Naive B cell (primary cell): Measurements from ENCODE around the gene FLT3LG. TPM values are rescaled to one million over a fixed set of nuclear protein-coding genes. Genes with fewer than 3 reads are reported as not detected.

Experiments
- ATAC-seq, 2 donors: fragments of 150-1000 bp; cut with Tn5 transposase; 2 replicates each; pipeline ENCODE4 v1.10.0; 2021; ENCODE audit warnings: low read depth in 2 of 2, mild to moderate bottlenecking in 2 of 2, moderate library complexity in 2 of 2
- DNase-seq: peaks from one replicate; pipeline ENCODE4 v3.0.0; 2022
- H3K27ac Mint-ChIP-seq, 6 donors: one replicate each; pipeline ENCODE4 v1.8.0; 2020 to 2022; ENCODE audit warnings: mild to moderate bottlenecking in 6 of 6, mixed read lengths in 6 of 6, moderate library complexity in 5 of 6, inconsistent platforms in 2 of 6
- H3K27me3 Mint-ChIP-seq, 3 donors: one replicate each; pipeline ENCODE4 v1.8.0; 2021 to 2022; ENCODE audit warnings: mixed read lengths in 3 of 3, mild to moderate bottlenecking in 1 of 3
- H3K36me3 Mint-ChIP-seq, 2 donors: one replicate each; pipeline ENCODE4 v1.8.0; 2020 to 2022; ENCODE audit warnings: mixed read lengths in 2 of 2, inconsistent platforms in 1 of 2, mild to moderate bottlenecking in 1 of 2
- H3K4me1 Mint-ChIP-seq, 3 donors: one replicate each; pipeline ENCODE4 v1.8.0; 2020 to 2022; ENCODE audit warnings: mixed read lengths in 3 of 3, inconsistent platforms in 1 of 3, mild to moderate bottlenecking in 1 of 3, moderate library complexity in 1 of 3
- H3K4me3 Mint-ChIP-seq, 8 donors: one replicate each; pipeline ENCODE4 v1.8.0; 2020 to 2022; ENCODE audit warnings: mild to moderate bottlenecking in 8 of 8, mixed read lengths in 8 of 8, moderate library complexity in 8 of 8, inconsistent platforms in 2 of 8
- H3K9me3 Mint-ChIP-seq, 7 donors: one replicate each; pipeline ENCODE4 v1.8.0; 2020 to 2022; ENCODE audit warnings: mixed read lengths in 7 of 7, mild to moderate bottlenecking in 5 of 7, inconsistent platforms in 2 of 7, moderate library complexity in 1 of 7
- polyA plus RNA-seq, 6 donors: library from polyadenylated mRNA; unstranded; fragments of 300-500 nt; fragmentation: Illumina TruSeq; gene quantifications; one replicate each; pipeline ENCODE4 v1.2.3, GENCODE V29; 2021; ENCODE audit warnings: low read depth in 6 of 6

Gene FLT3LG
- polyA plus RNA-seq, 6 donors from 2014 or later = 9.5 to 15.0 (median 11.4) TPM

- Mint-ChIP-seq H3K9me3 (peaks cover 0 to 2% (median 0%) of the 10 kb centered on the region in 7 donors), H3K36me3 (peaks cover 0 to 4% of the 10 kb centered on the region in 2 donors), H3K4me1 (peaks cover 36 to 53% (median 43%) of the 10 kb centered on the region in 3 donors), H3K27me3 (no peaks in the 10 kb centered on the region), H3K4me3 (peak overlapping the region in 2 of 8 donors; percentile 41 to 47), H3K27ac (peak overlapping the region; percentile 99 to 100 (median 100))
- DNase-seq (peak; percentile 54), ATAC-seq (no peak)
Measured at GRCh38 chr19:49502866-49503581, 29.0 kb downstream of the FLT3LG start.

DNA sequence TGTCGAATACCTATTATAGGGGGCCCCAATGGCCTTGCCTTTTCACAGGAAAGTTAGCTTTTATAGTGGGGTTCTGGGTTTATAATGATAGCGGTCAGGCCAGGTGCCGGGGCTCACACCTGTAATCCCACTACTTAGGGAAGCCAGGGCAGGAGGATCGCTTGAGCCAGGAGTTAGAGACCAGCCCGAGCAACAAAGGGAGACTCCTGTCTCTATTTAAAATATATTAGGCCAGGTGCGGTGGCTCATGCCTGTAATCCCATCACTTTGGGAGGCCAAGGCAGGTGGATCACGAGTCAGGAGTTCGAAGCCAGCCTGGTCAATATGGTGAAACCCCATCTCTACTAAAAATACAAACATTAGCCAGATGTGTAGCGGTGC is 29.6 kb downstream of the FLT3LG start:
- Mint-ChIP-seq H3K27ac (peak overlapping the region; percentile 82 to 100 (median 99)), H3K36me3 (peaks cover 0 to 4% of the 10 kb centered on the region in 2 donors), H3K27me3 (no peaks in the 10 kb centered on the region), H3K4me1 (peaks cover 39 to 48% (median 41%) of the 10 kb centered on the region in 3 donors), H3K4me3 (no peak overlapping the region), H3K9me3 (peaks cover 0 to 2% (median 0%) of the 10 kb centered on the region in 7 donors)
- DNase-seq = no peak
- no peak for ATAC-seq

DNA sequence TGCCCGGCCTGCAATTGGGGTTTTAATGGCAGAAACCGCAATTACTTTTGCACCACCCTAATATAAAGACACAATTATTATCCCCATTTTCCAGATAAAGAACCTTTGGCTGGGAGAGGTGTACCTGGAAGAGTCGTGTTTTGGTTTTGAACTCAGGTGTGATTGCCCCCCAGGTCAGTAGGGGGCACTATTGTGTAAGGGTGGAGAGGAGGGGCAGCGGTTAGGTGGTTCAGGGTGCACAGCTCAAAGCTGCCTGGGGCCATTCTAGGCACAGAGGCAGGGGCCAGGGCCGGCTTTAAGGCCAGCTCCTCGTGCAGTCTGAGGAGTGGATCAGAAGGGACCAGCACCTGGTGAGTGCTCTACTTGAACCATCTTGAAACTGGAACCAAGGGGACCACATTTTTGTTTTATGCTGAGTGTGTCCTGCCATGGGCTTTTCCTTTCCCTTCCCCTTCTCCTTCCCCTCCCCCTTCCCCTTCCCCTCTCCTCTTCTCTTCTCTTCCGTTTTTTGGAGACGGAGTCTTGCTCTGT is 32.6 kb downstream of the FLT3LG start:
- peaks cover 19 to 35% (median 26%) of the 10 kb centered on the region in 3 donors for H3K4me1 Mint-ChIP-seq
- ATAC-seq (peak; percentile 69 to 73), DNase-seq (peak; percentile 73)
- H3K4me3 Mint-ChIP-seq = peak overlapping the region in 1 of 8 donors; percentile 39
- H3K9me3 Mint-ChIP-seq = no peaks in the 10 kb centered on the region
- H3K36me3 Mint-ChIP-seq = no peaks in the 10 kb centered on the region
- H3K27me3 Mint-ChIP-seq = no peaks in the 10 kb centered on the region
- H3K27ac Mint-ChIP-seq = peak overlapping the region in 4 of 6 donors; percentile 26 to 83 (median 48)

DNA sequence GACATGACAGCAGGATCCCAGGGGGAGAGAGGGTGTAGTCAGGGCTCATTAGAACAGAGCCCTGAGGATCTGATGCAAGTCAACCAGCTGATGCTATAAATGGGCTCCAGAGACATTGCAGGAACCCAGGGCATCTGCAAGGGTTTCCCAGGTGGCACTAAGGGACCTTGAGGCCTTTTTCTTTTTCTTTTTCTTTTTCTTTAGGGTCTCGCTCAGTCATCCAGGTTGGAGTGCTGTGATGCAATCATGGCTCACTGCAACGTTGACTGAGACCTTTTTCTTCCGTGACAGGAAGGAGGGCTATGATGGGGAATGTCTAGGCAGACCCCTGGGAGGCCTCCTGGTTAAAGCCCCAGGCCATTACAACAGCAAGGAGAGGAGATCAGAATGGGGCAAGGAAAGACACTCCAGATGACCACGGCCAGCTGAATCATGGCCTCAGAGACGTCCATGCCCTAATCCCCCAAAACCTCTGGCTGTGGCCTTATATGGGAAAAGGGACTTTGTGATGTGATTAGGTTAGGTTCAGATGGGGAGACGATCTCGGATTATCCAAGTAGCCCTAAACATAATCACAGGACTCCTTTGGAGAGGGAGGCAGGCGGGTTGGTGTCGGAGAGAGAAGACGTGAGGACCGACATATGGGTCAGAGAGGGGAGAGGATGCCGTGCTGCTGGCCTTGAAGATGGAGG is 33.9 kb downstream of the FLT3LG start:
- Mint-ChIP-seq H3K4me3 (no peak overlapping the region), H3K27me3 (no peaks in the 10 kb centered on the region), H3K36me3 (no peaks in the 10 kb centered on the region), H3K4me1 (peaks cover 22 to 31% (median 28%) of the 10 kb centered on the region in 3 donors), H3K9me3 (no peaks in the 10 kb centered on the region), H3K27ac (peak overlapping the region in 4 of 6 donors; percentile 19 to 92 (median 45))
- ATAC-seq = no peak
- DNase-seq = no peak

GRCh38 chr19:49512970-49513745 is 39.1 kb downstream of the FLT3LG start:
- no peaks in the 10 kb centered on the region for H3K27me3 Mint-ChIP-seq
- H3K9me3 Mint-ChIP-seq = no peaks in the 10 kb centered on the region
- no peak for DNase-seq

GRCh38 chr19:49513746-49514118 is 39.7 kb downstream of the FLT3LG start:
- no peak for ATAC-seq

More at GRCh38 chr19:49512970-49513745, 39.1 kb downstream of the FLT3LG start:
- Mint-ChIP-seq H3K27ac (peak overlapping the region; percentile 28 to 95 (median 91)), H3K4me3 (peak overlapping the region; percentile 85 to 97 (median 94)), H3K4me1 (peaks cover 37 to 40% (median 39%) of the 10 kb centered on the region in 3 donors), H3K36me3 (peaks cover 0 to 4% of the 10 kb centered on the region in 2 donors)
- ATAC-seq = peak; percentile 75 to 76

GRCh38 chr19:49514151-49514550 is 40.1 kb downstream of the FLT3LG start:
- Mint-ChIP-seq H3K4me1 (peaks cover 36 to 40% (median 39%) of the 10 kb centered on the region in 3 donors), H3K27ac (peak overlapping the region in 1 of 6 donors; percentile 89), H3K27me3 (no peaks in the 10 kb centered on the region), H3K36me3 (peaks cover 0 to 4% of the 10 kb centered on the region in 2 donors), H3K9me3 (no peaks in the 10 kb centered on the region), H3K4me3 (peak overlapping the region in 7 of 8 donors; percentile 85 to 95 (median 93))
- ATAC-seq (no peak), DNase-seq (no peak)

More at GRCh38 chr19:49513746-49514118, 39.7 kb downstream of the FLT3LG start:
- peaks cover 36 to 40% (median 39%) of the 10 kb centered on the region in 3 donors for H3K4me1 Mint-ChIP-seq
- peak overlapping the region; percentile 85 to 95 (median 93) for H3K4me3 Mint-ChIP-seq
- no peaks in the 10 kb centered on the region for H3K27me3 Mint-ChIP-seq
- no peaks in the 10 kb centered on the region for H3K9me3 Mint-ChIP-seq
- peak overlapping the region in 4 of 6 donors; percentile 88 to 95 (median 91) for H3K27ac Mint-ChIP-seq
- peaks cover 0 to 4% of the 10 kb centered on the region in 2 donors for H3K36me3 Mint-ChIP-seq
- no peak for DNase-seq

DNA sequence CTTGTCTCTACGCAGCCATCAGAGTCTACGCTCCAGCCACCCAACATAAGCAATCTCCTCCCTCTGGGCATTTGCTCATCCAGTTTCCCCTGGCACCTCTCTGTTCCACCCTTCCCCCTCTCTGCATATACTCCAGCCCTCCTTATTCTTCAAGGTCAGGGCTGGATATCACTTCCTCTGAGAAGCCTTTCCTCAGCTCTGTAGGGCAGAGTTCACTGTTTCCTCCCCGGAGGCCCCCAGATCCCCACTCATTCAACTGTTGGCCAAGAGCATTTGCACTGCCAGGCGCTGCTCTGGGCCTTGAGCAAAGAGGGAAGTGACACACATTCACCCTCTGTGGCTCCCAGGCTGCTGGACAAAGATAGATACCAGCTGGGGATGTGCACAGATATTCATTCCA is 41.8 kb downstream of the FLT3LG start:
- H3K36me3 Mint-ChIP-seq = peaks cover 0 to 4% of the 10 kb centered on the region in 2 donors
- peaks cover 36 to 43% (median 40%) of the 10 kb centered on the region in 3 donors for H3K4me1 Mint-ChIP-seq
- H3K27ac Mint-ChIP-seq = peak overlapping the region in 2 of 6 donors; percentile 43 to 93
- H3K9me3 Mint-ChIP-seq = no peaks in the 10 kb centered on the region
- ATAC-seq = no peak
- peak overlapping the region in 6 of 8 donors; percentile 38 to 87 (median 62) for H3K4me3 Mint-ChIP-seq
- DNase-seq = no peak
- no peaks in the 10 kb centered on the region for H3K27me3 Mint-ChIP-seq

- no peaks in the 10 kb centered on the region for H3K27me3 Mint-ChIP-seq
- peak overlapping the region in 1 of 6 donors; percentile 61 for H3K27ac Mint-ChIP-seq
- H3K9me3 Mint-ChIP-seq = no peaks in the 10 kb centered on the region
- peak overlapping the region in 2 of 8 donors; percentile 24 to 26 for H3K4me3 Mint-ChIP-seq
- H3K36me3 Mint-ChIP-seq = peaks cover 0 to 4% of the 10 kb centered on the region in 2 donors
- ATAC-seq (no peak), DNase-seq (no peak)
- peaks cover 20 to 27% (median 22%) of the 10 kb centered on the region in 3 donors for H3K4me1 Mint-ChIP-seq
Measured at GRCh38 chr19:49518033-49518432, 44.0 kb downstream of the FLT3LG start.

DNA sequence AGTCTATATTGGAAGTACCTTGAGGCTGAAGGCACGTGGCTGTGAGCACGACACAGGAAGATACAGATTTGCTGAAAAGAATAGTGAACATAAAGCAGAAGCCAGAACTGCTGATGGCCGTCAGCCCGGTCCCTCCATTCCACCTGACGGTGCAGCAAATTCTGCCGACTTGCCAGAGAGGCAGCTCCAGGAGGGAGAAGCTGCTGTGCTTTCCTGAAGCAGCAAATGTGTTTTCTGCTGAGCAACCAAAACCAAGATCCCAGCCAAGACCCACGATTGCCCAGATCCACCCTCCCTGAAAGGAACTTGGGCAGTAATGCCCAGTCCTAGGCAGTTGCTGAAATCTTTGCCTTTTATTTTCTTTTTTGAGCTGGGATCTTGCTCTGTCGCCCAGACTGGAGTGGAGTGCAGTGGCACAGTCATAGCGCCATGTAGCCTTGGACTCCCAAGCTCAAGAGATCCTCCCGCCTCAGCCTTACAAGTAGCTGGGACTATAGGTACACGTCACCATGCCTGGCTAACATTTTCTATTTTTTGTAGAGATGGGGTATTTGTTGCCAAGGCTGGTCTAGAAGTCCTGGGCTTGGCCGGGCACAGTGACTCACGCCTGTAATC is 46.8 kb downstream of the FLT3LG start:
- H3K9me3 Mint-ChIP-seq = no peaks in the 10 kb centered on the region
- H3K27ac Mint-ChIP-seq = no peak overlapping the region
- no peak for DNase-seq
- no peak overlapping the region for H3K4me3 Mint-ChIP-seq
- ATAC-seq = no peak
- no peaks in the 10 kb centered on the region for H3K27me3 Mint-ChIP-seq
- peaks cover 0 to 2% of the 10 kb centered on the region in 2 donors for H3K36me3 Mint-ChIP-seq
- H3K4me1 Mint-ChIP-seq = peaks cover 10 to 13% (median 11%) of the 10 kb centered on the region in 3 donors

DNA sequence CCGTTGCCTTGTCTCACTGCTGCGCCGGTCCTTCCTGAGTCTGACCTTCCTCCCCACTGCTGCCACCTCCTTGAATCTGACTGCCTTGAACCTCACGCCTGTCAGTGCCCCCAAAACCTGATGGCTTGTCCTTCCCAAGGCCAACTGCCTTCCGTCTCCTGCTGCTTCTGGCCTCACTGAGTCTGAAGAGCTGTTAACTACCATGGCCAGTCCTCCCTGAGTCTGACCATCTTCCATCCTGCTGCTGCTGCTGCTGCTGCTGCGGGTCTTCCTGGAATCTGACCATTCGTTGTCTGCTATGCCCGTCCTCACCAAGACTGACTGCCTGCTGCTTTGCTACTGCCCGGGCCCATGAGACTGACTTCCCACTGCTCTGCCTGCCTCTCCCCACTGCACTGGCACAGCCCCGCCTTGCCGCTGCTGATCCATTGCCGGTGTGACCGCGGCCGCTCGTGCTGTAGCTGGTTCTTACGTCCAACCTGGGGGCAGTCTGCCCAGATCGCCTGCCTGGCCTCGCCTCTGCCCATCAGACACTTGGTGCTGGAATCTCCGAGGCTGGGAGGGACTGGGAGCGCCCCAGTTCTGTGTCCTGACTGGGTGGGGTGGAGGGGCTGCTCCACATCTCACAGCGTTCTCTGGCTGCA is 50.9 kb downstream of the FLT3LG start:
- no peak for DNase-seq
- Mint-ChIP-seq H3K27me3 (peaks cover 0 to 6% (median 0%) of the 10 kb centered on the region in 3 donors), H3K4me3 (peak overlapping the region in 1 of 8 donors; percentile 50), H3K9me3 (no peaks in the 10 kb centered on the region), H3K36me3 (peaks cover 0 to 6% of the 10 kb centered on the region in 2 donors), H3K27ac (peak overlapping the region in 1 of 6 donors; percentile 93), H3K4me1 (peaks cover 12 to 17% (median 14%) of the 10 kb centered on the region in 3 donors)
- no peak for ATAC-seq

DNA sequence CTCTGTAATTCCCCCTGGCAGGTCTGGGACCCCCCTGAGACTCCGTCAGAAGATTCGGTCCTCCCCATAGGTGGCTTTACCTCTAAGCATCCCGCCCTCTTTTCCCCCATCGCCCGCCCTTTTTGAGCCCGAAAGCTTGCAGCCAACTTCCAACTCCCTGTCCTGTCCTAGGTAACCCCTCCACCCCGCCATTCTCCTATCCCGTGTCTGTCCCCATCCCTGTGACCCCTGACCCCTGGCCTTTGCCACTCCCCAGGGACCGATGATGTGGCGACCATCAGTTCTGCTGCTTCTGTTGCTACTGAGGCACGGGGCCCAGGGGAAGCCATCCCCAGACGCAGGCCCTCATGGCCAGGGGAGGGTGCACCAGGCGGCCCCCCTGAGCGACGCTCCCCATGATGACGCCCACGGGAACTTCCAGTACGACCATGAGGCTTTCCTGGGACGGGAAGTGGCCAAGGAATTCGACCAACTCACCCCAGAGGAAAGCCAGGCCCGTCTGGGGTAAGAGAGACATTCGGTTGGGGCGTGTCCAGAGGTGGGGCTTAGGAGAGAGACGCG is 54.3 kb downstream of the FLT3LG start:
- peaks cover 0 to 10% (median 0%) of the 10 kb centered on the region in 3 donors for H3K27me3 Mint-ChIP-seq
- H3K36me3 Mint-ChIP-seq = peaks cover 0 to 6% of the 10 kb centered on the region in 2 donors
- no peaks in the 10 kb centered on the region for H3K9me3 Mint-ChIP-seq
- peak overlapping the region in 2 of 6 donors; percentile 63 to 74 for H3K27ac Mint-ChIP-seq
- peak overlapping the region in 7 of 8 donors; percentile 60 to 90 (median 80) for H3K4me3 Mint-ChIP-seq
- DNase-seq (no peak), ATAC-seq (peak in 1 of 2 donors; percentile 4)
- peaks cover 18 to 21% (median 21%) of the 10 kb centered on the region in 3 donors for H3K4me1 Mint-ChIP-seq
